Cardiac fibroblast (primary cell): Measurements from ENCODE around the gene TMPRSS9.

ENCODE experiments used
- DNase-seq, 2 donors: peaks; one replicate each; pipeline versions ENCODE4 v3.0.0 to v3.0.0-alpha.2; 2010; ENCODE audit warnings: low read depth in 2 of 2
- H3K4me3 ChIP-seq, 2 donors: replicated peaks in 1 of 2; 1 replicate in 1 of 2; 2 replicates in 1 of 2; pipeline ENCODE4 v1.5.1; 2011; ENCODE audit warnings: low read depth in 2 of 2, low read length in 2 of 2, mild to moderate bottlenecking in 2 of 2, moderate library complexity in 1 of 2
- CTCF ChIP-seq: IDR thresholded peaks from one replicate; pipeline ENCODE4 v1.5.1; 2011; ENCODE audit warnings: low read depth, mild to moderate bottlenecking, low read length, inconsistent platforms

TMPRSS9 gene

GRCh38 chr19:2359992-2360685, at the start of gene TMPRSS9:
TMPRSS9 (plus strand) TSS chr19:2360265; CDS start chr19:2389786, 29,521 bp downstream.
- no peak for DNase-seq

GRCh38 chr19:2311093-2311492, 49.0 kb upstream of the TMPRSS9 start:
- DNase-seq = no peak
- H3K4me3 ChIP-seq = no peak overlapping the region
- no peak for TF ChIP-seq CTCF

More at GRCh38 chr19:2359992-2360685, at the start of gene TMPRSS9:
- H3K4me3 ChIP-seq = no peak within 1 kb of the TSS
- TF ChIP-seq CTCF = no peak

GRCh38 chr19:2312820-2313501, 47.1 kb upstream of the TMPRSS9 start:
- no peak overlapping the region for H3K4me3 ChIP-seq
- DNase-seq = no peak
- no peak for TF ChIP-seq CTCF

- H3K4me3 ChIP-seq = no peak overlapping the region
- TF ChIP-seq CTCF = no peak
- DNase-seq = no peak
Observed at GRCh38 chr19:2315121-2315817, 44.8 kb upstream of the TMPRSS9 start.

- peak; percentile 74 for TF ChIP-seq CTCF
- peak; percentile 74 for DNase-seq
- H3K4me3 ChIP-seq = no peak overlapping the region
Observed at GRCh38 chr19:2315818-2316353, 44.2 kb upstream of the TMPRSS9 start.

GRCh38 chr19:2317300-2317699, 42.8 kb upstream of the TMPRSS9 start:
- no peak overlapping the region for H3K4me3 ChIP-seq
- DNase-seq = no peak
- no peak for TF ChIP-seq CTCF
